Fibroblast of villous mesenchyme (primary cell): ENCODE measurements around the gene FNDC5. TPM values are rescaled to one million over a fixed set of nuclear protein-coding genes. Genes with fewer than 3 reads are reported as not detected.

ENCODE experiments used
- DNase-seq: peaks from one replicate; pipeline ENCODE4 v3.0.0-alpha.2; 2010; ENCODE audit warnings: low read depth
- H3K4me3 ChIP-seq: 2 replicates; pipeline ENCODE4 v1.5.1; 2011; ENCODE audit warnings: low read depth, mild to moderate bottlenecking, low read length
- CTCF ChIP-seq: IDR thresholded peaks from 2 replicates; pipeline ENCODE4 v1.5.1; 2012; ENCODE audit warnings: low read depth, mild to moderate bottlenecking, low read length; ENCODE audit not compliant: insufficient read depth
- total RNA-seq: library from RNA; depleted of rRNA; stranded (reverse); fragments of >200 nt; gene quantifications from 2 replicates; pipeline ENCODE4 v1.2.3, GENCODE V29; 2012

Gene FNDC5
- 0.43 and 0.64 TPM in 2 replicates for total RNA-seq

- peak within 1 kb of the TSS; percentile 48 for H3K4me3 ChIP-seq
- no peak for TF ChIP-seq CTCF
- peak; percentile 10 for DNase-seq
Measured at GRCh38 chr1:32870615-32871363, at the start of gene FNDC5. FNDC5 (minus strand) TSS chr1:32870912.

- H3K4me3 ChIP-seq, result no peak overlapping the region
- DNase-seq, result peak; percentile 51
- no peak for TF ChIP-seq CTCF
Measured at GRCh38 chr1:32919811-32920733, 49.4 kb upstream of the FNDC5 start.

GRCh38 chr1:32918179-32918578 is 47.5 kb upstream of the FNDC5 start:
- TF ChIP-seq CTCF, result no peak
- no peak for DNase-seq
- H3K4me3 ChIP-seq, result no peak overlapping the region

GRCh38 chr1:32917521-32917920 is 46.8 kb upstream of the FNDC5 start:
- no peak for TF ChIP-seq CTCF
- DNase-seq, result no peak
- H3K4me3 ChIP-seq, result no peak overlapping the region

GRCh38 chr1:32915766-32916706 is 45.3 kb upstream of the FNDC5 start:
- no peak for TF ChIP-seq CTCF
- H3K4me3 ChIP-seq, result no peak overlapping the region
- DNase-seq, result no peak

DNA sequence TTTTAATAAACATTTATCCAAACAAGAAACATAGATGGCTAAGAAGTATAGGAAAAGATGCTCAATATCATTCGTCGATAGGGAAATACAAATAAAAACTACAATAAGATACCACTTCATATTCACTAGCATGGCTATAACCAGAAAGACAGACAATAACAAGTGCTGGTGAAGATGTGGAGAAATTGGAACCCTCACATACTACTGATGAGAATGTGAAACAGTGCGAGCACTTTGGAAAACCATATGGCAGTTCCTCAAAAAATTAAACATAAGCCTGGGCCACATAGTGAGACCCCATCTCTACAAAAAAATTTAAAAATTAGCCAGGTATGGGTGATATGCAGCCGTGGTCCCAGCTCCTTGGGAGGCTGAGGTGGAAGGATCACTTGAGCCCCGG is 39.6 kb upstream of the FNDC5 start:
- H3K4me3 ChIP-seq, result no peak overlapping the region
- TF ChIP-seq CTCF, result no peak

More for the DNA sequence above, 39.6 kb upstream of the FNDC5 start:
- no peak for DNase-seq
